HG03135 (cell line): ENCODE measurements around the gene SDR42E2.

Experiments
- ATAC-seq: cut with Tn5 transposase; IDR thresholded peaks from one replicate; pipeline ENCODE4 v1.9.1; 2021; ENCODE audit warnings: mild to moderate bottlenecking, moderate library complexity; ENCODE audit not compliant: unreplicated experiment

Gene SDR42E2

DNA sequence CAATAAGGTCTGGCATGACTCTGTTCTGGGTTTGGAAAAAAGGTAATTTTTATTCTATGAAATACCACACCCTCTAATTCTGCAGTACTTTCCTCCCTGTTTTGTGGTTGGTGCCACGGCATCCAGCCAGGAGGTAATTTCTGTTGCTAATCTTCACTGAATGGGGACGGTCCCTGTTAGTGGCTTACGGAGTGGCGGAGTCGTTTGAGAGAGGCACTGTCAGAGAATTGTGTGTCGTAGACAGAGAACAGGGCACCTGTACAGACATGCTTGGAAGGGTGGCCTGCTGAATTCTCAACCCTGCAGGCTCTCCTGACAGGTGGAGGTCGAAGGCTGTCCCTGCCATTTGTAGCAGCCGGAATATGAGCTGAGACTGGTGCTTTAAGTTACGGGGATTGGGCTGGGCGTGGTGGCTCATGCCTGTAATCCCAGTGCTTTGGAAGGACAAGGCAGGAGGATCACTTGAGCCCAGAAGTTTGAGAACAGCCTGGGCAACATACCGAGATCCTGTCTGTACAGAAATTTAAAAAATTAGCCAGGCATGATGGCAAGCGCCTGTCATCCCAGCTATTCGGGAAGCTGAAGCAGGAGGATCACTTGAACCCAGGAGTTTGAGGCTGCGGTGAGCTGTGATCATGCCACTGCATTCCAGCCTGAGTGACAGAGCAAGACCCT, 77.0 kb downstream of the SDR42E2 start:
- ATAC-seq, result no peak

- ATAC-seq, result no peak
Measured at GRCh38 chr16:22240023-22240710, 77.9 kb downstream of the SDR42E2 start.
